KBM-7 (cell line): ENCODE measurements around the gene MRPL44.
A peak's percentile ranks its signal among the peaks of the same experiment; 100 is the strongest.
"Not testable (repeated sequence)": the region's sequence is repeated elsewhere in the genome, so short reads cannot be mapped to it uniquely, and the experiment has no call there.

ENCODE experiments used
- DNase-seq: peaks from one replicate; pipeline ENCODE4 v3.0.0-alpha.2; 2015
- in situ Hi-C: fragments of 300-500 bp; cut with MboI; formaldehyde crosslinking; loops from 2 replicates; pipeline ENCODE4 v1.14.3; 2020; ENCODE audit warnings: low sequenced_read_pairs, low pct_unique_long_range_greater_than_20kb, mixed read lengths

The MRPL44 gene

GRCh38 chr2:223934870-223935269 is 22.4 kb upstream of the MRPL44 start:
- in situ Hi-C loops, result no loop called here
- DNase-seq, result no peak

DNA sequence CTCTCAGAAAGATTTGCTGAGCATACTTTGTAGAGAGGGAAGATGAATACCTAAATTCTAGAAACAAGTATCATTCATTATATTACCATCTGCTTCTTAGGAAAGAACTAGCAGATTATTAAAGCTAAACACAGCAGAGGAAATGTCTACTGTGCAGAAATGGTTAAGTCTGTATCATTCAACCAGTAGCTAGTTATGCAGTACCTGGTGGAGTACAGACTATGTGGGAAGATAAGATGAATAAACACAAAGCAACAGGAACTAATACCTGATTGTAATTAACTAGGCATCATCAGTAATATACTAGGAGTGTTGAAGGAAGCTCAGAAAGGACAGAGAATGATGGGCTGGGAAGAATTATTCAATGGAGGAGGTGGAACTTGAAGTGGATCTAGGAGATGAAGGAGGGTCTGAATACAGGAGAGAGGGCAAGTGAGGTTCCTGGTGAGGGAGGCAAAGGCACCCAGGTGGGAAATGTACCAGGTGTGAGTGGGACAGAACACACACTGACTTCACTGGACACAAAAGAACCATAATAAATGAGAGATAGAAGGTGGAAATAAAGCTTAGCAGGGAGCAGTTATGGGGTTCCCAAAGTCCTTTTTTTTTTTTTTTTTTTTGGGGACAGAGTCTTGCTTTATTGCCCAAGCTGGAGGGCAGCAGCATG is 21.7 kb upstream of the MRPL44 start:
- DNase-seq, result no peak
- in situ Hi-C loops, result no loop called here

GRCh38 chr2:223936862-223937326 is 20.4 kb upstream of the MRPL44 start:
- DNase-seq, result no peak
- in situ Hi-C loops, result no loop called here

DNA sequence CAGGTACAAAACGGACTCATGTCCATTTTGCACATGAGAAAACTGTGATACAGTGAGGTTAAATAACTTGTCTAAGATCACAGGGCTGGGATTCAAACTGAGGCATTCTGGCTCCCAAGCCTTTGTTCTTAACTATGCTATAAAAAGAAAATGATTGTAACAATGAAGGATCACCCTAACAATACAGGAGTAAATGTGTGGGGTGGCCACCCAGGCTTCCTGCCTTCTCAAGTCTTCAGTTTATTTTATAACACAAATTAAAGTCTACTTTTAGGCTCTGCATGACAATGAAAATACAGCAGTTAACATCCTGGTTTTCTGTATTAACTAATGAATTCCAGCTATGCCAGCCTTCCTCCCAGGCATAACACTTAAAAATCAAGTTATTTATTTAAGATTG is 19.7 kb upstream of the MRPL44 start:
- in situ Hi-C loops, result no loop called here
- DNase-seq, result no peak

- DNase-seq, in situ Hi-C loops: not testable (repeated sequence)
Observed at GRCh38 chr2:223939438-223939837, 17.8 kb upstream of the MRPL44 start.

DNA sequence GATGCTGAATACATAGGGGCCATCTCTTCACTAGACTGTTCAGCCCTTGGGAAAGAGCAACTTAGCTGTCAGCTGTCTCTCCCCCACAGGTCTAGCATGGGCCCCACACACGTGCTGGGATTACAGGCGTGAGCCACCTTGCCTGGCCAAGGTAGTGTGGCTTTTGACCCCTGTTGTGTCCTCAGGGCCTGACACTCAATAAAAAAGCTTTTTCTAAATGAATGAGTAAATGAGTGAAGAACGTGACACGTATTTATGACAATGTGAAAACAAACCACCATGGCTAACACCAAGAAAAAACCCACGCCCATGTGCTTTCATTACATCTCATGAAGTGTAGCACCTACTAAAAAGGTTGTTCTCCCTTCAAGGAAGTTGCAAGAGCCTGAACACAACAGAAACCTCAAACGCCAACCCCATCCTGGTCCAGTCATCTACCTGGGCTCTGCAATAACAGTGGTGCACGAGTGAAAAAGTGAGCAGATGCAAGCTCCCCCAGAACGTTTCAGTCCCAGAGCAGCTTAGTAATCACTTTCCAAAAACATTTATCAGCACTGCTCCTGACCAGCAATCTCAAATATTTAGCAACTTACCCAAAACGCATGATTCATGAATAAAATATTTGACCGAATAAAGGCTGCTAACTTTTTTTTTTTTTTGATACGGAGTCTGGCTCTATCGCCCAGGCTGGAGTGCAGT is 15.5 kb upstream of the MRPL44 start:
- in situ Hi-C loops, result no loop called here
- no peak for DNase-seq

- DNase-seq, result no peak
- in situ Hi-C loops, result no loop called here
Observed at GRCh38 chr2:223943135-223943534, 14.1 kb upstream of the MRPL44 start.

GRCh38 chr2:223943561-223944008 is 13.7 kb upstream of the MRPL44 start:
- peak; percentile 44 for DNase-seq
- in situ Hi-C loops, result no loop called here

GRCh38 chr2:223944166-223944702 is 13.0 kb upstream of the MRPL44 start:
- DNase-seq, result peak; percentile 45
- in situ Hi-C loops, result no loop called here

GRCh38 chr2:223944703-223945531 is 12.3 kb upstream of the MRPL44 start, which contains the start of gene WDFY1:
Gene WDFY1 (minus strand): TSS chr2:223945335. CDS start chr2:223945284, 51 bp downstream.
- in situ Hi-C loops, result no loop called here
- DNase-seq, result peak; percentile 86

- no peak for DNase-seq
- in situ Hi-C loops, result no loop called here
Observed at GRCh38 chr2:223945755-223946154, 11.5 kb upstream of the MRPL44 start.

GRCh38 chr2:223947711-223948205 is 9.5 kb upstream of the MRPL44 start:
- DNase-seq, result no peak
- in situ Hi-C loops, result no loop called here

DNA sequence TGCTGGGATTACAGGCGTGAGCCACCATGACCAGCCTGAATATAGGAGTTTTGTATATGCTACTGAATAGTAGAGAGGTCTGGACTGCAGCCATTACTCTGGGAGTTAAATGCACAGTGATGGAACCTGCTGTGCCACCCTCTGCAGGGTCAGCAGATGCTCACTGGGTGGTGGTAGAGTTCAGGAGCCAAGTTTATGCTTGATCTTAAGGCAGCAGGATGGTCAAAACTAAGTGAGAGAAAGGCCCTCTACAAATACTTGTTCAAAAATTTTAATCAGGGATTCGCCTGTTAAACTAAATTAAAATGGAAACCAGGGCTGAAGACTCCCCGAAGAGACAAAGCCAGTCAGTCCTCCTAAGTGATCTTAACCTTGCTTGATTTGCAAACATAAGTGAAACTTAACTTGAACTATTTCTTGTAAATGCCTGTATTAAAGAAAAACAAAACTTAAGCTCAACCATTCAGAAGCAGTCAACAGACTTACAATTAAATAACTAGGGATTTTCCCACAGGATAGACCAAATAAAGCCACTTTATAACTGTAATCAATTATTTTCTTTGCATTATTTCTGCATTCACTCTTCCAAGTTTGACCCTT is 7.9 kb upstream of the MRPL44 start:
- DNase-seq, result no peak
- in situ Hi-C loops, result no loop called here

DNA sequence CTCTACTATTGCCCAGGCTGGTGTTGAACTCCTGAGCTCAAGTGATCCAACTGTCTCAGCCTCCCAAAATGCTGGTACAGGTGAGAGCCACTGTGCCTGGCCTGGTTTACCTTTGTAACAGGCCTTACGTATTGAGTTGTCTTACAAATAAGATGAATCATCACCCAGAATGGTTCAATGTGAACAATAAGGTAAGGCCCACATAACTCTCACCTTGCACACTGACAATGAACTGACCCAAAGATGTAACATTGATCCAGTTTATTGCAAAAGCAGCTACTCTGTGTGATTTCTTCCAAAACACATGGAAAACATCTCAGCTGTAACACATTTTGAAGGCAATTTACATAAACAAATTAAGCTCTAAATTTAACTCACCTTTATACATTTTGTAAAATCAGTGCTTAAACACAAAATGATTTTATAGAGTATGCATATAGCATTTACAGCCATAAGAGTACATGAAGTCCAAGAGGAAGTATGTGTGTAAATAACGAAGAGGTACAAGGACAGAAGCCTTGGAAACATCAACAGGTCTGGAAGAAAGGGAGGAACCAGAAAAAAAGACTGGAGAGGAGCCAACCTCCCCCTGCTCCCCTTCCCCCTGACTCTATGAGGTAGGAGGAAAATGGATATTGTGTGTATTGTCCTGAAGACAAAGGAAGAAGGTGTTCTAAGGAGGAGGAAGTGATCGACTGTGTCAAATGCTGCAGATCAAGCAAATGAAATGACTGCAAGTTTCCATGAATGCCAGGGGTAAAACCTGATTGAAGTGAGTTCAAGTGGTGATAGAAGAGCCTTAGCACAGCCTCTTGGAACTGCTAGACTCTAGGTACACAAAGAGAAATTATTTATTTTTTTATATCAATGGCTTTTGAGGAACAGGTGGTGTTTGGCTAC is 6.6 kb upstream of the MRPL44 start:
- in situ Hi-C loops, result no loop called here
- DNase-seq, result no peak

GRCh38 chr2:223952280-223952968 is 4.8 kb upstream of the MRPL44 start:
- in situ Hi-C loops, result no loop called here
- no peak for DNase-seq

GRCh38 chr2:223954401-223954800 is 2.9 kb upstream of the MRPL44 start:
- DNase-seq, result no peak
- in situ Hi-C loops, result no loop called here

DNA sequence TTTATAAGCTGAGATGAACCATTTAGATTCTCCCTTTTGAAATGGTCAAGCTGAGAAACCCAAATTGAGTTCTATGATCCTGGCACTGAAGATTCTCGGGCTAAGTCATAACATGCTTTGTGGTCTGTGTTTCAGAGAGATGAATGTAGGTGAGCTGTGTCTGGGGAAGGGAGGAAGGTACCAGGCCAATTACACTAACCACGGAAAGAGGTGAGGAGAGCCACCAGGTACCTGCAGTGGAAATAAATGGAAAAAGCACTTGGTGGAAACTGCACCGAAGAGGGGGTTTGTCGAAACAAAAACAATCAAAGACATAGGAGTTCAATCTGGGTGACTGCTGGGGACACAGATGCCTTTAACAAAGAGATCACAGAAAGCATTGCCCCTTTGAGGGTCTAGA is 963 bp upstream of the MRPL44 start:
- DNase-seq, result no peak
- in situ Hi-C loops, result no loop called here

- in situ Hi-C loops, result no loop called here
- DNase-seq, result peak; percentile 43
Observed at GRCh38 chr2:223959688-223960087, 2.4 kb downstream of the MRPL44 start.
